ENCODE results near the gene SULT1A1.
"Not testable (repeated sequence)": the region's sequence is repeated elsewhere in the genome, so short reads cannot be mapped to it uniquely, and the experiment has no call there.

The SULT1A1 gene

GRCh38 chr16:28609631-28610594 is at the start of gene SULT1A1:
Gene SULT1A1 (minus strand): TSS chr16:28610044. CDS start chr16:28608855, 1,189 bp downstream.
- no peak for DNase-seq (ENCODE audit: low read depth)

GRCh38 chr16:28639959-28640358 is 30.1 kb upstream of the SULT1A1 start:
- not testable (repeated sequence) for DNase-seq (ENCODE audit: low read depth)

DNA sequence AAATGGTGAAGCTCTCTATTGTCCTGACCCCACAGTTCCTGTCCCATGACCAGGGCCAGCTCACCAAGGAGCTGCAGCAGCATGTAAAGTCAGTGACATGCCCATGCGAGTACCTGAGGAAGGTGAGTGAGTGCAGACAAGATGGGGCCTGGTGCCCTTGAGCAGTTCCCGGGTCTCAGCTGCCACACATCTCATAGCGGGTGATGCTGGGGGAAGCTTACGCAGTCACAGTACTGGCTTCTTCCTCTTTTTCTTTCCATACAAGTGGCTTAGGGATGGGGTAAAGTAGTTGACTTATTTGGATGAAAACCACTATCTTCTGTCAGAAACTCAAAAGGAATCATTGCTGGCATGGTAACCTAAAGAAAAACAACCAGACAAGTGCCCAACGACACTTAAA is 28.5 kb upstream of the SULT1A1 start:
- DNase-seq (ENCODE audit: low read depth): not testable (repeated sequence)

DNA sequence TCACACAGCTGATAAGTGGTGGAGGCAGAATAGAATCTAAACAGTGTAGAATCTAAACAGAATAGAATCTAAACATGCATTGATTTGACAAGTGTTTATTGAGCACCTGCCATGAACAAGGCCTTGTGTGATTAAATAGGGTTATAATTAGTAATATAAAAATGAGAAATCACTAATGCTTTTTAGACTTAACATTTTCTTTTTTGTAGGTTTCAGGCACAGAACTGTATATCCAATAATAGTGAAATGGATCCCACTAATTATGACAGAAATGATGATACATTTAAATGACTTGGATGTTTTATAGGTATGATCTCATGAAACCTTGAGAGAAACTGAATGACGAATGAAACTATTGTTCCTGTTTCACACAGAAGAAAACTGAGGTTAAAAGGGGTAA is 27.9 kb upstream of the SULT1A1 start, which contains the start of gene NPIPB8:
TSS of gene NPIPB8 (plus strand) at position 301 of the 400 bp plus-strand sequence. CDS start 296 bp downstream, outside the sequence.
- DNase-seq (ENCODE audit: low read depth): not testable (repeated sequence)

- peak; percentile 74 for DNase-seq (ENCODE audit: low read depth)
Measured at GRCh38 chr16:28636093-28636823, 26.4 kb upstream of the SULT1A1 start.

GRCh38 chr16:28630905-28631304 is 21.1 kb upstream of the SULT1A1 start:
- DNase-seq (ENCODE audit: low read depth): not testable (repeated sequence)

DNA sequence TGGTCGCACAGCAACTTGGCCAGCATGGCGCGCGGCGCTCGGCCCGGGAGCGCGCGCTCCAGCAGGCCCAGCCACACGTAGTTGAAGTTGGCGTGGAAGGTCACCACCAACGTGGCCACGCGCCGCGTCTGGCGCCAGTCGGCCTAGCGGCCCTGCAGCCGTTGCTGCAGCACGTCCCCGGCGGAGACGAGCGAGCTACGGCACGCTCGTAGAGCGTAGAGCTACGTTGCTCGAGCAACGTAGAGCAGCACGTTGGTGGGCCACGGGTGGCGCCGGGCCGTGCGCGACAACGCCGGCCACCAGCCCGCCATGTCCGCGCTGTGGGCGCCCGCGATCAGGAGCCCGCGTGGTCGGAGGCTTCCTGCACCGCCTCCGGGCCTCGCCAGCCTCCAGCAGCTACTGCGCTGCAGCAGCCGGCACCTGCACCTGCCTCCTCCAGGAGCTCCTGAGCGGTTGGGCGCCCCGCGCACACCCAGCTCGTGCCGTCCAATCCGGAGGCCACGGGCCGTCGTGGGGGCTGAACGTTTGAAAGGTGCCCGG is 13.4 kb upstream of the SULT1A1 start:
- no peak for DNase-seq (ENCODE audit: low read depth)

- not testable (repeated sequence) for DNase-seq (ENCODE audit: low read depth)
Measured at GRCh38 chr16:28622532-28623171, 12.8 kb upstream of the SULT1A1 start.

DNA sequence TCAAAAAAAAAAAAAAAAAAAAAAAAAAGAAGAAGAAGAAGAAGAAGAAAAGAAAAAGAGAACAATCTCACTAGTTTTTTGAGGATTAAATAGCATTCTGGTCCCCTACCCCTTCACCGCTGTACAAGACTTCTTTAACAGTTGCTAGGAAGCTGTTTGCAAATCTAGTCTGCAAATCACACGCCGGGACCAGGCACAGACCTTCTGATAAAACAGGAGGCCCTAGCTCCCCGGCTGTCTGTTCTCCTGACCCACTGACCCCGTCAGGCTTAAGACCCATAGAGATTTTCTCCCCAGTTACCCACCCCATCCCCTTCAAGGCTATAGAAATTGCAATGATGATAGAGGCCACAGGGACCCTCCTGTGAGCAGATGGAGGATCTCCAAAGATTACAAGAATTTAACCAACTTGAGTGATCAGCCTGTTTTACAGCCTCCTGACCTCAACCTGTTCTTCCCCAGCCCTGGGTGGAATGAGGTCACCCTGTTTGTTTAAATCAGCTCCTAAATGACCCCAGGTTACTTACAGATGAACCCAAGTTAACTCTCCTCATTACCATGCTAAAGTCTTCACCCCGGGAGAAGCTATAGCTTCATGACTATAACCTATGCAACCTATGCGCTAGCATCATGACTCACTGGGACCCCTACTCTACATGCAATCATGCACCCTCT is 11.8 kb upstream of the SULT1A1 start:
- no peak for DNase-seq (ENCODE audit: low read depth)

- DNase-seq (ENCODE audit: low read depth): not testable (repeated sequence)
Measured at GRCh38 chr16:28620316-28620715, 10.5 kb upstream of the SULT1A1 start.

GRCh38 chr16:28617874-28618273 is 8.0 kb upstream of the SULT1A1 start:
- no peak for DNase-seq (ENCODE audit: low read depth)

GRCh38 chr16:28616636-28617035 is 6.8 kb upstream of the SULT1A1 start:
- DNase-seq (ENCODE audit: low read depth): no peak

- not testable (repeated sequence) for DNase-seq (ENCODE audit: low read depth)
Measured at GRCh38 chr16:28616224-28616577, 6.4 kb upstream of the SULT1A1 start.

DNA sequence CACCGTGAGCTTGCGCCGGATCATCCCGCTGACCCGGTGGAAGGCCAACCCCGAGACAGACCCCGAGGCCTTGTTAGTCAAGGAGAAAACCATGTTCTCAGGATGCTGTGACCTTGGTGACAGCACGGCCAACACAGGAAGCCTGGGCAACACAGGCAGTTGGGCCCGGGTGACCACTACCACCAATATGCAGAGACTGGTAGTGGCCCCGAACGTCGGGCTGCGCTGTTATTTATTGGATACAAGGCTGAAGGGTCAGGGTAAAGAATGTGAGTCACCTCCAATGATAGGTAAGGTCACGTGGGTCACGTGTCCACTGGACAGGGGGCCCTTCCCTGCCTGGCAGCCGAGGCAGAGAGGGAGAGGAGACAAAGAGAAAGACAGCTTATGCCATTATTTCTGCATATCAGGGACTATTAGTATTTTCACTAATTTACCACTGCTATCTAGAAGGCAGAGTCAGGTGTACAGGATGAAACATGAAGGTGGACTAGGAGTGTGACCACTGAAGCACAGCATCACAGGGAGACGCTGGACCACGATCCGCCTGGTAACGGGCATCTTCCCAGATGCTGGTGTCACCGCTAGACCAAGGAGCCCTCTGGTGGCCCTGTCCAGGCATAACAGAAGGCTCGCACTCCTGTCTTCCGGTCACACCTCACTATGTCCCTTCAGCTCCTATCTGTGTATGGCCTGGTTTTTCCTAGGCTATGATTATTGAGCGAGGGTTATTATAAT is 5.8 kb upstream of the SULT1A1 start:
- not testable (repeated sequence) for DNase-seq (ENCODE audit: low read depth)

GRCh38 chr16:28614561-28614960 is 4.7 kb upstream of the SULT1A1 start:
- not testable (repeated sequence) for DNase-seq (ENCODE audit: low read depth)

- not testable (repeated sequence) for DNase-seq (ENCODE audit: low read depth)
Measured at GRCh38 chr16:28613912-28614311, 4.1 kb upstream of the SULT1A1 start.

DNA sequence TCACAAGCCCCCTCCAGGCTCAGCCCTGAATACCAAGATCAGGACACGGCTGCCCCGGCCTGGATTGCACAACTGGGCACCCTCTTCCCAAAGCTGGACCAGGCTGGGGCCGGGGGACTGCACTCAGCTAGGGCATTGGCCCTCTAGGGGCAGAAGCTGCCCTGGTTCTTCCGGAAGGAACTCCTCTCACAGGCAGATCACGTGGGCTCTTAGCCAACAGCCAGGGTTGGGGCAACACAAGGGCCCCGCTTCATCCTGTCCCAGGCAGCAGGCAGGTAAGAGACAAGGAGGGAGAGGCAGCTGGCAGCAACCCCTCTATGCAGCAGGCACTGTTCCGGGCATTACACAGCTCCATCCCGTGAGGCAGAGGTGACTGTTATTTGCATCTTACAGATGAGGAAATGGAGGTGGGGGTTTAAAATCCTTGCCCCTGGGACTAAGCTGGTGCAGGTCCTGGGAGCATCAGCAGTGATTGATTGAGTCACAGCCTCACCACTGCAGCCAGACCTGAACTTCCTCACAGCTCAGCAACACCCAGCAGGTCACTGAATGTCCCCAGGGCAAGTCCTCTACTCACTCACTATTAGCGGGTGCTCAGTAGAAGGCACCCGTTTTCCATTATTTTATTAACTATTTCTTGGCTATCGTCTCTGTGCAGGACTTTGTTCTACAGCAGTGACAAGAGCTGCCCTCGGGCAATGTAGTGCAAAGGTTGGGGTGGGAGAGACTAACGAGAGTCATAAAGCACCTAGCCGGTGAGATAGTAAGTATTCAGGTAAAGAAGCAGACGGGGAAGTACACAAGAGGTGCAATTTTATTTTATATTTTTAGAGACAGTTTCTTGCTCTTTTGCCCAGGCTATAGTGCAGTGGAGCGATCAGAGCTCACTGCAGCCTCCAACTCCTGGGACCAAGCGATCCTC is 2.8 kb upstream of the SULT1A1 start:
- DNase-seq (ENCODE audit: low read depth): not testable (repeated sequence)

GRCh38 chr16:28610595-28611191 is 849 bp upstream of the SULT1A1 start:
- DNase-seq (ENCODE audit: low read depth): no peak
